Keratinocyte (primary cell): ENCODE measurements around the gene HLF. TPM values are rescaled to one million over a fixed set of nuclear protein-coding genes. Genes with fewer than 3 reads are reported as not detected.

ENCODE experiments used
- DNase-seq: peaks from one replicate; pipeline ENCODE4 v3.0.0-alpha.2; 2011; ENCODE audit warnings: low read depth, missing footprints, low spot score
- FAIRE-seq: peaks from 2 replicates; lab custom pipeline; 2011; peaks lifted over from hg19 to GRCh38; lab: Jason Lieb, UNC
- H2AFZ ChIP-seq: 2 replicates; pipeline ENCODE4 v1.6.0; 2012; ENCODE audit warnings: low read length, control low read depth, inconsistent platforms; ENCODE audit not compliant: control insufficient read depth
- H3K27ac ChIP-seq: 2 replicates; pipeline ENCODE4 v1.5.1; 2011; ENCODE audit warnings: low read length; ENCODE audit not compliant: control insufficient read depth, insufficient read depth
- H3K27me3 ChIP-seq: 3 replicates; pipeline ENCODE4 v1.6.0; 2011; ENCODE audit warnings: low read length; ENCODE audit not compliant: control insufficient read depth, insufficient read depth; ENCODE audit errors: extremely low read depth
- H3K36me3 ChIP-seq, 2 experiments: 2 replicates in 1 of 2; 3 replicates in 1 of 2; pipeline ENCODE4 v1.5.1; 2011; ENCODE audit warnings: low read length in 2 of 2, mild to moderate bottlenecking in 1 of 2; ENCODE audit not compliant: control insufficient read depth in 2 of 2, insufficient read depth in 2 of 2; ENCODE audit errors: extremely low read depth in 1 of 2
- H3K4me1 ChIP-seq: 3 replicates; pipeline ENCODE4 v1.5.1; 2011; ENCODE audit warnings: low read length; ENCODE audit not compliant: control insufficient read depth, insufficient read depth; ENCODE audit errors: extremely low read depth
- H3K4me2 ChIP-seq: 3 replicates; pipeline ENCODE4 v1.6.0; 2011; ENCODE audit warnings: low read depth, low read length; ENCODE audit not compliant: control insufficient read depth, insufficient read depth; ENCODE audit errors: extremely low read depth
- H3K4me3 ChIP-seq, 3 experiments: fragments of 200-600 bp in 1 of 3; sonication (generic) in 1 of 3; 2 replicates in 2 of 3; 3 replicates in 1 of 3; pipeline ENCODE4 v1.5.1; 2011 to 2016; ENCODE audit warnings: low read length in 3 of 3, mild to moderate bottlenecking in 3 of 3, control low read depth in 2 of 3, inconsistent platforms in 1 of 3, low read depth in 1 of 3, mixed read lengths in 1 of 3, mixed run types in 1 of 3, moderate library complexity in 1 of 3; ENCODE audit not compliant: control insufficient read depth in 2 of 3, insufficient read depth in 2 of 3; ENCODE audit errors: extremely low read depth in 1 of 3
- H3K79me2 ChIP-seq: 2 replicates; pipeline ENCODE4 v1.6.0; 2012; ENCODE audit warnings: low read length; ENCODE audit not compliant: control insufficient read depth, insufficient read depth
- H3K9ac ChIP-seq: 3 replicates; pipeline ENCODE4 v1.6.0; 2011; ENCODE audit warnings: low read length; ENCODE audit not compliant: control insufficient read depth, insufficient read depth; ENCODE audit errors: extremely low read depth
- H3K9me1 ChIP-seq: 3 replicates; pipeline ENCODE4 v1.6.0; 2011; ENCODE audit warnings: low read length; ENCODE audit not compliant: control insufficient read depth, insufficient read depth; ENCODE audit errors: extremely low read depth
- H3K9me3 ChIP-seq: 2 replicates; pipeline ENCODE4 v1.5.1; 2012; ENCODE audit warnings: low read depth, low read length; ENCODE audit not compliant: control insufficient read depth
- H4K20me1 ChIP-seq: 3 replicates; pipeline ENCODE4 v1.6.0; 2011; ENCODE audit warnings: low read length; ENCODE audit not compliant: control insufficient read depth, insufficient read depth; ENCODE audit errors: extremely low read depth
- CTCF ChIP-seq, 3 experiments: IDR thresholded peaks in 1 of 3; conservative IDR thresholded peaks in 1 of 3; optimal IDR thresholded peaks in 1 of 3; 2 replicates in 2 of 3; 3 replicates in 1 of 3; pipeline versions ENCODE3 to v1.5.1; 2011; ENCODE audit warnings: low read length in 3 of 3, mild to moderate bottlenecking in 3 of 3, moderate library complexity in 2 of 3, control low read depth in 1 of 3, inconsistent platforms in 1 of 3; ENCODE audit not compliant: insufficient read depth in 2 of 3; ENCODE audit errors: extremely low read depth in 1 of 3
- EZH2 ChIP-seq: IDR thresholded peaks from one replicate; pipeline ENCODE4 v1.6.1; 2012; ENCODE audit warnings: inconsistent platforms, mild to moderate bottlenecking, low read length, moderate library complexity
- dilution Hi-C: fragments of 300-500 bp; cut with MboI; formaldehyde crosslinking; loops from one replicate; pipeline ENCODE4 v1.7.0; 2020; ENCODE audit warnings: low sequenced_read_pairs; ENCODE audit not compliant: extremely low pct_ligation_motif_present
- polyA plus RNA-seq, 5 experiments: library from polyadenylated mRNA; depleted of rRNA in 3 of 5; stranded (reverse) in 3 of 5; stranded (forward) in 1 of 5; unstranded in 1 of 5; fragments of >200 nt; gene quantifications; 1 replicate in 1 of 5; 2 replicates in 3 of 5; 3 replicates in 1 of 5; pipeline versions ENCODE4 v1.2.1 to v1.2.3, GENCODE V29; 2011 to 2012; ENCODE audit warnings: missing spikeins in 2 of 5, low read depth in 1 of 5, low replicate concordance in 1 of 5

Gene HLF
- polyA plus RNA-seq, 1 donor (not counting 4 experiments of a cell fraction or from before 2014, with no cell fraction given): 0.21 TPM

GRCh38 chr17:55311767-55312375 is 47.1 kb downstream of the HLF start:
- no peak overlapping the region for H3K27ac ChIP-seq
- no peak overlapping the region for H3K4me3 ChIP-seq
- no peaks in the 10 kb centered on the region for H3K9me1 ChIP-seq
- dilution Hi-C loops: no loop called here
- no peak overlapping the region for H3K9ac ChIP-seq
- no peaks in the 10 kb centered on the region for H3K9me3 ChIP-seq
- no peak for TF ChIP-seq EZH2
- TF ChIP-seq CTCF (optimal IDR thresholded peaks at IDR 0.05 in 1 of 3, IDR thresholded peaks at IDR 0.05 in 1 of 3, conservative IDR thresholded peaks at IDR 0.05 in 1 of 3; ENCODE audit: extremely low read depth in 1 of 3, insufficient read depth in 2 of 3, low read length in 3 of 3): no peak
- H4K20me1 ChIP-seq: no peaks in the 10 kb centered on the region
- DNase-seq (no peak), FAIRE-seq (no peak)
- H3K4me2 ChIP-seq: no peak overlapping the region
- no peaks in the 10 kb centered on the region for H3K4me1 ChIP-seq
- H3K36me3 ChIP-seq: no peaks in the 10 kb centered on the region
- H2AFZ ChIP-seq: no peak overlapping the region
- no peaks in the 10 kb centered on the region for H3K27me3 ChIP-seq
- no peaks in the 10 kb centered on the region for H3K79me2 ChIP-seq

- H3K4me2 ChIP-seq: no peak overlapping the region
- H3K9ac ChIP-seq: no peak overlapping the region
- no peaks in the 10 kb centered on the region for H3K79me2 ChIP-seq
- no peak overlapping the region for H3K27ac ChIP-seq
- H3K4me3 ChIP-seq: no peak overlapping the region
- DNase-seq (no peak), FAIRE-seq (no peak)
- no peaks in the 10 kb centered on the region for H4K20me1 ChIP-seq
- no peaks in the 10 kb centered on the region for H3K9me1 ChIP-seq
- H3K36me3 ChIP-seq: no peaks in the 10 kb centered on the region
- dilution Hi-C loops: no loop called here
- H3K27me3 ChIP-seq: no peaks in the 10 kb centered on the region
- H2AFZ ChIP-seq: no peak overlapping the region
- TF ChIP-seq CTCF (optimal IDR thresholded peaks at IDR 0.05 in 1 of 3, IDR thresholded peaks at IDR 0.05 in 1 of 3, conservative IDR thresholded peaks at IDR 0.05 in 1 of 3; ENCODE audit: extremely low read depth in 1 of 3, insufficient read depth in 2 of 3, low read length in 3 of 3): no peak
- TF ChIP-seq EZH2: no peak
- H3K9me3 ChIP-seq: no peaks in the 10 kb centered on the region
- H3K4me1 ChIP-seq: no peaks in the 10 kb centered on the region
Observed at GRCh38 chr17:55312852-55313251, 48.1 kb downstream of the HLF start.
